Right atrium auricular region (tissue), 2 donors: ENCODE results near the gene PITPNM3. TPM values are rescaled to one million over a fixed set of nuclear protein-coding genes. Genes with fewer than 3 reads are reported as not detected.

ENCODE experiments used
- DNase-seq: peaks from one replicate; pipeline ENCODE4 v3.0.0-alpha.2; 2019; ENCODE audit warnings: low spot score
- H3K27ac ChIP-seq, 2 donors: fragments of 200-600 bp; sonication (generic); 1 replicate in 1 of 2; 2 replicates in 1 of 2; pipeline ENCODE4 v1.5.1; 2016 to 2019
- H3K27me3 ChIP-seq, 2 donors: fragments of 200-600 bp; sonication (generic); one replicate each; pipeline versions ENCODE4 v1.5.1 to v1.6.0; 2017 to 2019
- H3K36me3 ChIP-seq: fragments of 200-600 bp; sonication (generic); one replicate; pipeline ENCODE4 v1.5.1; 2016
- H3K4me1 ChIP-seq, 2 donors: fragments of 200-600 bp; sonication (generic); one replicate each; pipeline versions ENCODE4 v1.5.1 to v1.6.0; 2017 to 2019
- H3K4me3 ChIP-seq, 2 donors: fragments of 200-600 bp; sonication (generic); 1 replicate in 1 of 2; 2 replicates in 1 of 2; pipeline ENCODE4 v1.5.1; 2017 to 2019; ENCODE audit warnings: mild to moderate bottlenecking in 1 of 2, moderate library complexity in 1 of 2
- H3K9me3 ChIP-seq, 2 donors: fragments of 200-600 bp; sonication (generic); one replicate each; pipeline ENCODE4 v1.5.1; 2019
- CTCF ChIP-seq, 2 donors: fragments of 200-600 bp; sonication (generic); IDR thresholded peaks; one replicate each; pipeline ENCODE4 v1.5.1; 2019; ENCODE audit warnings: antibody characterized with exemption in 2 of 2
- total RNA-seq, 2 donors: library from RNA; depleted of rRNA; stranded (reverse); fragments of >200 nt; gene quantifications; one replicate each; pipeline ENCODE4 v1.1.0, GENCODE V29; 2016

The PITPNM3 gene
- total RNA-seq, 2 donors from 2014 or later = 0.56 to 1.2 TPM

- Histone ChIP-seq H3K9me3 (no peaks in the 10 kb centered on the region), H3K27ac (no peak overlapping the region), H3K36me3 (no peaks in the 10 kb centered on the region), H3K27me3 (no peaks in the 10 kb centered on the region), H3K4me3 (no peak overlapping the region), H3K4me1 (peaks cover 0 to 13% of the 10 kb centered on the region in 2 donors)
- DNase-seq = no peak
- no peak for TF ChIP-seq CTCF (IDR thresholded peaks at IDR 0.05)
Observed at GRCh38 chr17:6492892-6493674, 63.3 kb downstream of the PITPNM3 start.

- peaks cover 0 to 10% of the 10 kb centered on the region in 2 donors for H3K4me1 ChIP-seq
- no peak for DNase-seq
- H3K36me3 ChIP-seq = no peaks in the 10 kb centered on the region
Observed at GRCh38 chr17:6491071-6491700, 65.2 kb downstream of the PITPNM3 start.

GRCh38 chr17:6489016-6489550, 67.3 kb downstream of the PITPNM3 start:
- H3K27ac ChIP-seq = no peak overlapping the region
- H3K36me3 ChIP-seq = no peaks in the 10 kb centered on the region
- no peak overlapping the region for H3K4me3 ChIP-seq
- peaks cover 0 to 10% of the 10 kb centered on the region in 2 donors for H3K4me1 ChIP-seq
- TF ChIP-seq CTCF (IDR thresholded peaks at IDR 0.05) = no peak
- no peaks in the 10 kb centered on the region for H3K27me3 ChIP-seq
- DNase-seq = no peak
- no peaks in the 10 kb centered on the region for H3K9me3 ChIP-seq

More at GRCh38 chr17:6491071-6491700, 65.2 kb downstream of the PITPNM3 start:
- TF ChIP-seq CTCF (IDR thresholded peaks at IDR 0.05) = no peak
- no peak overlapping the region for H3K4me3 ChIP-seq
- no peaks in the 10 kb centered on the region for H3K27me3 ChIP-seq
- H3K9me3 ChIP-seq = no peaks in the 10 kb centered on the region
- H3K27ac ChIP-seq = no peak overlapping the region

- no peaks in the 10 kb centered on the region for H3K9me3 ChIP-seq
- no peak for DNase-seq
- H3K4me1 ChIP-seq = peaks cover 0 to 10% of the 10 kb centered on the region in 2 donors
- H3K27ac ChIP-seq = no peak overlapping the region
- no peak for TF ChIP-seq CTCF (IDR thresholded peaks at IDR 0.05)
- H3K4me3 ChIP-seq = no peak overlapping the region
- H3K27me3 ChIP-seq = no peaks in the 10 kb centered on the region
- no peaks in the 10 kb centered on the region for H3K36me3 ChIP-seq
Observed at GRCh38 chr17:6488008-6488539, 68.3 kb downstream of the PITPNM3 start.

GRCh38 chr17:6487251-6488007, 68.9 kb downstream of the PITPNM3 start:
- Histone ChIP-seq H3K27me3 (no peaks in the 10 kb centered on the region), H3K27ac (no peak overlapping the region), H3K4me3 (no peak overlapping the region), H3K4me1 (peaks cover 0 to 10% of the 10 kb centered on the region in 2 donors), H3K36me3 (no peaks in the 10 kb centered on the region), H3K9me3 (no peaks in the 10 kb centered on the region)
- no peak for TF ChIP-seq CTCF (IDR thresholded peaks at IDR 0.05)
- no peak for DNase-seq
